ENCODE data around the gene IL12RB2. TPM values are rescaled to one million over a fixed set of nuclear protein-coding genes. Genes with fewer than 3 reads are reported as not detected.

The IL12RB2 gene
- total and polyA plus RNA-seq, 2 donors (not counting 3 experiments of a cell fraction or from before 2014, with no cell fraction given): 0.42 TPM; not detected in 1

- H4K20me1 ChIP-seq (replicated peaks; ENCODE audit: control insufficient read depth, extremely low read depth, insufficient read depth, low read length): no peaks in the 10 kb centered on the region
- H3K27me3 ChIP-seq (ENCODE audit: control insufficient read depth in 2 of 2, insufficient read depth in 2 of 2, low read length in 2 of 2): no peaks in the 10 kb centered on the region
- ChIA-PET CTCF (interaction anchor here (1.3 kb wide), 1 partner anchor 13 kb away, joined by 3 read pairs; no protein-coding TSS in a partner anchor), POLR2A (no interaction called here)
- no peak overlapping the region for H3K9ac ChIP-seq (replicated peaks; ENCODE audit: extremely low read depth, insufficient read depth, low read length)
- no peaks in the 10 kb centered on the region for H3K79me2 ChIP-seq (ENCODE audit: control insufficient read depth, insufficient read depth, low read length)
- H2AFZ ChIP-seq (ENCODE audit: low read depth, low read length): no peak overlapping the region
- no peak overlapping the region for H3K4me3 ChIP-seq (replicated peaks in 1 of 3; ENCODE audit: insufficient read depth in 1 of 3, low read depth in 1 of 3, low read length in 3 of 3)
- FAIRE-seq: no peak
- no peak overlapping the region for H3K4me2 ChIP-seq (ENCODE audit: insufficient read depth, low read length)
- no peaks in the 10 kb centered on the region for H3K9me3 ChIP-seq (replicated peaks; ENCODE audit: control insufficient read depth, insufficient read depth, low read length)
- dilution Hi-C loops (cut with MboI; ENCODE audit: extremely low pct_ligation_motif_present, low sequenced_read_pairs) (no loop called here), intact Hi-C loops (cut with micrococcal nuclease) (no loop called here)
- no TSS peak for BruUV-seq (replicated peaks)
- no peaks in the 10 kb centered on the region for H3K9me1 ChIP-seq (replicated peaks; ENCODE audit: control insufficient read depth, extremely low read depth, insufficient read depth, low read length)
- DNase-seq (ENCODE audit: low read depth, low spot score): no peak
- TF ChIP-seq, protein P1, sequence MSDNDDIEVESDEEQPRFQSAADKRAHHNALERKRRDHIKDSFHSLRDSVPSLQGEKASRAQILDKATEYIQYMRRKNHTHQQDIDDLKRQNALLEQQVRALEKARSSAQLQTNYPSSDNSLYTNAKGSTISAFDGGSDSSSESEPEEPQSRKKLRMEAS (IDR thresholded peaks at IDR 0.05; ENCODE audit: insufficient read depth, insufficient read length): no peak
- no peak for TF ChIP-seq MYC (IDR thresholded peaks at IDR 0.05; ENCODE audit: low read depth, low read length)
- TF ChIP-seq JUN (IDR thresholded peaks at IDR 0.05; ENCODE audit: borderline replicate concordance, insufficient read depth, insufficient read length, low read depth): no peak
- TF ChIP-seq, protein P2, sequence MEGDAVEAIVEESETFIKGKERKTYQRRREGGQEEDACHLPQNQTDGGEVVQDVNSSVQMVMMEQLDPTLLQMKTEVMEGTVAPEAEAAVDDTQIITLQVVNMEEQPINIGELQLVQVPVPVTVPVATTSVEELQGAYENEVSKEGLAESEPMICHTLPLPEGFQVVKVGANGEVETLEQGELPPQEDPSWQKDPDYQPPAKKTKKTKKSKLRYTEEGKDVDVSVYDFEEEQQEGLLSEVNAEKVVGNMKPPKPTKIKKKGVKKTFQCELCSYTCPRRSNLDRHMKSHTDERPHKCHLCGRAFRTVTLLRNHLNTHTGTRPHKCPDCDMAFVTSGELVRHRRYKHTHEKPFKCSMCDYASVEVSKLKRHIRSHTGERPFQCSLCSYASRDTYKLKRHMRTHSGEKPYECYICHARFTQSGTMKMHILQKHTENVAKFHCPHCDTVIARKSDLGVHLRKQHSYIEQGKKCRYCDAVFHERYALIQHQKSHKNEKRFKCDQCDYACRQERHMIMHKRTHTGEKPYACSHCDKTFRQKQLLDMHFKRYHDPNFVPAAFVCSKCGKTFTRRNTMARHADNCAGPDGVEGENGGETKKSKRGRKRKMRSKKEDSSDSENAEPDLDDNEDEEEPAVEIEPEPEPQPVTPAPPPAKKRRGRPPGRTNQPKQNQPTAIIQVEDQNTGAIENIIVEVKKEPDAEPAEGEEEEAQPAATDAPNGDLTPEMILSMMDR (IDR thresholded peaks at IDR 0.05; ENCODE audit: extremely low read depth in 1 of 2, insufficient read depth in 1 of 2, low read depth in 1 of 2, low read length in 2 of 2): no peak
- no peak for TF ChIP-seq GATA2 (IDR thresholded peaks at IDR 0.05; ENCODE audit: insufficient read depth, insufficient read length, low read depth, low read length)
- no peak for TF ChIP-seq POLR2AphosphoS5 (IDR thresholded peaks at IDR 0.05; ENCODE audit: insufficient read depth, low read depth, low read length)
- TF ChIP-seq POLR2A (IDR thresholded peaks at IDR 0.05; ENCODE audit: low read depth, low read length): no peak
- no peak for TF ChIP-seq FOS (IDR thresholded peaks at IDR 0.05; ENCODE audit: borderline replicate concordance, insufficient read depth, low read length)
- TF ChIP-seq EZH2 (IDR thresholded peaks at IDR 0.05; ENCODE audit: borderline replicate concordance, low read depth, low read length, severe bottlenecking): no peak
- no peaks in the 10 kb centered on the region for H3K4me1 ChIP-seq (ENCODE audit: control insufficient read depth, extremely low read depth, insufficient read depth, low read length)
- no peak overlapping the region for H3K27ac ChIP-seq (ENCODE audit: insufficient read depth, low read depth, low read length)
- no peaks in the 10 kb centered on the region for H3K36me3 ChIP-seq (ENCODE audit: control insufficient read depth in 2 of 2, extremely low read depth in 1 of 2, insufficient read depth in 2 of 2, low read length in 2 of 2)
These were observed 86.1 kb downstream of the IL12RB2 start for GRCh38 chr1:67393737-67394136.

Data from endothelial cell of umbilical vein (primary cell).